GM12801 (cell line): Measurements from ENCODE around the gene MAB21L3.

ENCODE experiments used
- CTCF ChIP-seq: IDR thresholded peaks from one replicate; pipeline ENCODE4 v1.5.1; 2011; ENCODE audit warnings: control low read depth; ENCODE audit not compliant: insufficient read length; ENCODE audit errors: extremely low read depth

MAB21L3 gene

GRCh38 chr1:116107371-116107770 lies 3.8 kb upstream of the MAB21L3 start:
- no peak for TF ChIP-seq CTCF

- TF ChIP-seq CTCF = no peak
Observed at GRCh38 chr1:116111524-116112021, 374 bp downstream of the MAB21L3 start.

- no peak for TF ChIP-seq CTCF
Observed at GRCh38 chr1:116112388-116113140, 1.4 kb downstream of the MAB21L3 start.

GRCh38 chr1:116113615-116114014 lies 2.4 kb downstream of the MAB21L3 start:
- no peak for TF ChIP-seq CTCF

GRCh38 chr1:116115476-116116439 lies 4.6 kb downstream of the MAB21L3 start:
- TF ChIP-seq CTCF = no peak

GRCh38 chr1:116118471-116118870 lies 7.3 kb downstream of the MAB21L3 start:
- TF ChIP-seq CTCF = no peak

- TF ChIP-seq CTCF = no peak
Observed at GRCh38 chr1:116119876-116120275, 8.7 kb downstream of the MAB21L3 start.
